GM10266 (cell line): ENCODE measurements around the gene PLEKHM3.

Experiments used
- DNase-seq: peaks from one replicate; pipeline ENCODE4 v3.0.0; 2012; ENCODE audit errors: extremely low spot score
- TF ChIP-seq, protein P1 (sequence below): IDR thresholded peaks from 2 replicates; pipeline ENCODE4 v1.5.1; 2012; ENCODE audit warnings: mild to moderate bottlenecking, low read depth; ENCODE audit not compliant: control insufficient read depth, insufficient read depth; ENCODE audit errors: missing control alignments

PLEKHM3 gene

DNA sequence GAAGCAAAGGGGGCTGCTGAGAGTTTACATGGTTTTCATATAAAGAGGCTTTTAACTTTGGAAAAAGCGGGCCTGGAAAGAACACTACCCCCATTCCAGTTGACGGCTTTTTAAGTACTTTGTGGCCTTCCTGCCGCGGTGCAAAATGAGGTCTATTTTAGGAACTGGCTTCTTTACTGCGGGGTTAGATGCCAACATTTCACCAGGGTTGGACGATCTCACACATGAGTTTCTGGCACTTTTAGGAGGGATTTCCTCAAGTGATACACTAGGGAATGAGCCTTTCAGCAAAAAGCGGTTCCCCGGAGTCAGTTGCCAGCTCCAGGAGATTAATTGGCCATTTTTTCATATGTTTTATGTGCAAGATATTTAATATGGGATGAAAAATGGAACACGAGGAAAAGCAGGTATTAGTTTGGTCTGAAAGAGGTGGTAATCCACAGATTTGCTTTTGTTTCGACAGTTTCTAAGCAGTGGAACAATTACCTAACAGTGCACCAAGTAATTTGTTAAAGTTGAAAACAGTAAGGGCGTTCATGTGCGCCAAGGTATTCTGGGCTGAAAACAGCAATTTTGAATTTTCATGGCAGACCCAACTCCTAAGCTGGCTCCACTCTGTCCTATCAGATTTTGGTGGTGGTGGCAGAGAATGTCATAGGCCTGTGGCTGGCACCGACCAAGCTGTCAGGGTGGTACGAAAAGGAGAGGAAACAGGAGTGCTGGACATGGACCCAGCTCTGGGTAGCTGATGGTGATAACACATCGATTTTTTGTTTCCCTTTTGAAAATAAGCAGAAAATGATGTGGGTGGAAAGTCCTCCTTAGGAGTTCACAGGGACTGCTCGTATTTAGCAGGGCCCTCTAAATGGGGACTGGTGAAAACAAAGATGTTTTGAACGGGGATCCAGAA is 200.0 kb downstream of the PLEKHM3 start:
- TF ChIP-seq, protein P1, sequence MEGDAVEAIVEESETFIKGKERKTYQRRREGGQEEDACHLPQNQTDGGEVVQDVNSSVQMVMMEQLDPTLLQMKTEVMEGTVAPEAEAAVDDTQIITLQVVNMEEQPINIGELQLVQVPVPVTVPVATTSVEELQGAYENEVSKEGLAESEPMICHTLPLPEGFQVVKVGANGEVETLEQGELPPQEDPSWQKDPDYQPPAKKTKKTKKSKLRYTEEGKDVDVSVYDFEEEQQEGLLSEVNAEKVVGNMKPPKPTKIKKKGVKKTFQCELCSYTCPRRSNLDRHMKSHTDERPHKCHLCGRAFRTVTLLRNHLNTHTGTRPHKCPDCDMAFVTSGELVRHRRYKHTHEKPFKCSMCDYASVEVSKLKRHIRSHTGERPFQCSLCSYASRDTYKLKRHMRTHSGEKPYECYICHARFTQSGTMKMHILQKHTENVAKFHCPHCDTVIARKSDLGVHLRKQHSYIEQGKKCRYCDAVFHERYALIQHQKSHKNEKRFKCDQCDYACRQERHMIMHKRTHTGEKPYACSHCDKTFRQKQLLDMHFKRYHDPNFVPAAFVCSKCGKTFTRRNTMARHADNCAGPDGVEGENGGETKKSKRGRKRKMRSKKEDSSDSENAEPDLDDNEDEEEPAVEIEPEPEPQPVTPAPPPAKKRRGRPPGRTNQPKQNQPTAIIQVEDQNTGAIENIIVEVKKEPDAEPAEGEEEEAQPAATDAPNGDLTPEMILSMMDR: no peak
- DNase-seq: no peak

DNA sequence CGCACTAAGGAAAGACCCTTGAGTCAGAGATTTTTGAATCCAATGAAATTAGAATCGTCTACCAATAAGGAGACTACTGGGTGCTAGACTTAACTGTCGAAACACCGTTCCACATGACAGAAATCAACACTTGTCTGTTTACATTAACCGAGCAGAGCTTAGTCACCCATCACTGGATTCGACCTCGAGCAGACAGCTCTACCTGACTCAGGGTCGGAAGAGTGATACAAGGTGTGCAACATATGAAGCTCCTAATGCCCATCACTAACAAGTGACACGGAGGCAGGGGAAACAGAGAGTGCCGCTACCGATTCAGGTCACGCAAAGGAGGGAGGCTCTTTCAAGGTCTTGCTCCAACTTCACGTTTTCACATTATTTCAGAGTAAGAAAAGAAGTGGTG is 201.5 kb downstream of the PLEKHM3 start:
- TF ChIP-seq, protein P1: no peak
- DNase-seq: no peak

DNA sequence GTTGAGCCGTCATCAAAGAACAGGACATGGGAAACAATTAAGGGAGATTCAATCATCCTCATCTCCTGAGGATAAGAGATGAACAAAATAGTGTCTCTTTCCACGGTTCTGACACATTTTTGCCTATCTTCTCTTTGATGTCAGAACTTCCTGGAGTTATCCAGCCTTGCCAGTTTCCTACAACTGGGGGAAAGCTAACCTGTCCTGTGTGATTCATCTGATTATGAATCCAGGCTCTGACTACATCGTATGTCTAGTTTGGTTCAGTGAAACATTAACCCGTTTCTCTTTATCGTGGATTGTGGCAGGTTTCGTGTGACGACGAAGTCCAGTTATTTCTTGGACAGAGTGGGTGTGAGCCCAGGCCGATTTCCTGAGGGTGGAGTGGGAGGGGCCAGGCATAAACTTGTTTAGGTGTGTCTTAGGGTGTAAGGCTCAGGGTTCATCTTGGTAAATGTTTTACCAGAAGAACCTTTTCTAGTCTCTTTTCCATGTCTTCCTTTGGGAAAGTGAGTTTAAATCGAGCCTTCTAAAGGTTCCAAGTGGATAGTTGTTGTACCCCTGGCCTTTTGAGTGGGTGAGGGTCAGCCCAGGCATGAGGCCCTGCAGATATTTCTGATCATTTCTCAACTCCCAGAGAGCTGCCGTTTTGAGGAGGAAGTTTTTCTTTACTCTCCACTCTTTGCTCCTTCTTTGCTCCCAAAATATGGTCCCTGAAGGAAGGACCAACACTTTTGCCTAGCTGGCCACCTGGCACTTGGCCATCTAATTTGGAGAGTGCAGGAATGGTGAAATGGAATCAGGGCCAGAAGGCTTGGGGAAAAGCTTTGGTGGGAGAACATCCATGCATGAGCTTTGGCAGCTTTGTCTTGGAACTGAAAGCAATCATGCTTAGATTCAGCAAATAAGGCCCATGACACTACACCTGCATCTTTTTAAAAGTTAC is 205.2 kb downstream of the PLEKHM3 start:
- TF ChIP-seq, protein P1: no peak
- DNase-seq: no peak

DNA sequence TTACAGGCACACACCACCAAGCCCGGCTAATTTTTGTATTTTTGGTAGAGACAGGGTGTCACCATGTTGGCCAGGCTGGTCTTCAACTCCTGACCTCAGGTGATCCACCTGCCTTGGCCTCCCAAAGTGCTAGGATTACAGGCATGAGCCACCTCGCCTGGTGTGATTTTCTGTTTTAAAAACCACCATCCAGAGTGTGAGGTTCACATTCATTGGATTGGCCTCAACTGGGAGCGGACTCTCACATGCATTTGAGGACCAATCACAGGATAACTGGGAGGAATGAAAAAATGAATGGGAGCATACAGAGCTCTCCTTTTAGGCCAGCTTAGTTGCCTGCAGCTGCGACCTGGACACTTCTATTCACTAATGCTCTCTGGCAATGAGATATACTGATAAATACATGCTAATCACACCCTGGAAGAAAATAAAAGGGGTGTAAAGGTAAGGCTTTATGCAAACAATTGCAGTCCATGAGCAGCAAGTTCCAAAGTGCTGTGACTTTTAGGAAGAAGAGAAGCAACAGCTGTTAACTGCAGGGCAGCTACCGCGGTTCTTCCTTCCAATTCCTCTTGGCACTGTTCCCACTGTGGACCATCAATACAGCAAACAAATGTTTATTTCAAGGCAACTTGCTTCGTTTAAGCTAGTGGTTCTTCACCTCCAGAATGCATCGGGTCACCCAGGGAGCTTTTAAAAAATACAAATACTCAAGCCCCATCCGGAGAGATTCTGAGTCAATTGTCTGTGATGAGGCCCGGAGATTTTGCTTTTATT is 206.1 kb downstream of the PLEKHM3 start:
- TF ChIP-seq, protein P1: no peak
- DNase-seq: no peak

DNA sequence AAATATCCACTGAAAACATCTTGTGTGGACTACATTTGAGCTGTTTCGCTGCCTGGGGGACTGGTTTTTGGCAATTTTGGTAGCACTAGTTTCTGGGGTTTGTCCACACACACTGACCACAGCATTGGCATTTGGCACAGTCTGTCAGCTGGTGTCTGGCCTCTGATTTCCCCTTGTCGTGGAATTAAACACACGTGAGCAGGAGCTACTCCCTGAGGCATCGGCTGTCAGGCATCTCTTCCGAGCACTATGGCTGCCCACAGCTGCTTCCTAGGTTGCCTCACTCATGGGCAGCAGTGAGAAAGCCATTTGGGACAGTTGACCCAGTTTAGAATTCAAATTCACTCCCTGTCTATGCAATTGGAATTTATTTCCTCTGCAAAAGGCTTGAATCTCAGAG is 208.8 kb downstream of the PLEKHM3 start:
- DNase-seq: no peak
- TF ChIP-seq, protein P1: no peak

DNA sequence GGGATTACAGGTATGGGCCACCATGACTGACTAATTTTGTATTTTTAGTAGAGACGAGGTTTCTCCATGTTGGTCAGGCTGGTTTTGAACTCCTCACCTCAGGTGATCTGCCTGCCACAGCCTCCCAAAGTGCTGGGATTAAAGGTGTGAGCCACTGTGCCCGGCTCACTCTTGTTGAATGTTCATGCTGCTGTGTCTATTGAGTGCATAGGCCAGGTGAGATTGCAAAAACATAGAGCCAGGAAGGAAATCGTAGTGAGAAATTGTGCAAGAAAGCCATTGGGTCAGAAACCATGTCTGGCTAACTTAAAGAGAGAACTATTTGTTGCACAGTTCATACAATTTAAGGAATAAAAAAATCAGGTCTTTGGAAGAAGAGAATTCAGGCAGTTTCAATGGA is 210.1 kb downstream of the PLEKHM3 start:
- TF ChIP-seq, protein P1: no peak
- no peak for DNase-seq
